ENCODE measurements around the gene CRACR2B.

CRACR2B gene

DNA sequence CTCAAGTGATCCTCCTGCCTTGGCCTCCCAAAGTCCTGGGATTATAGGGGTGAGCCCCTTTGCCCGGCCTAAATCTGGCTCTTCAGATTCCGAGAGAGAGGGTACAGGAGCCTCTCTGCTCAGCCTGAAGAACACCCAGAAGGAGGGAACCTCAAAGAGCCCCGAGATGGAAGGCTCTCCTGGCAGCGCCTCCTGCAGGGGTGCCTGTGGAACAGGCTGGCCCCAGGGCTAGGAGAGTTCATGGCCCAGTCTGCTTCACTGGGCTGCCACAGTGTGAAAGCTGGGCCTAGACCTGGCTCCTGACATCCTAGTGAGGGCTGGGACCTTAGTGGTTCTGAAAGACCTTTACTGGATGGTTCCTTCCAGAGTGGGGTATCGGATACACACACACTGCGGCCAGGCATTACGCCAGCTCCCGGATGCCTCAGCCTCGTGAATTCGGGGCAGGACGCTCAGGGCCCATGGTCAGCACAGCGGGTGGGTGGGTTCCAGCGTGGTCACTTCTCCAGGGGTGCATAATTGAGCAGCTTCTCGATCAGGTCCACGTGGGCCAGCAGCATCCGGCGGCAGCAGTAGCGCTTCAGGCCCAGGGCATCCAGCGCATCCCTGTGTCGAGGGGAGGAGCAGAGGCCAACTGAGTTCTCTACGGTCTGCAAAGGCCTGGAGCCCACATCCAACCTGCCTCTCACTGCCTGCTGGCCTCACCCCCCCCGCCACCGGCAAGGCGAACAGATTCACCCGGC lies 12.3 kb downstream of the CRACR2B start:
- DNase-seq = no peak

DNA sequence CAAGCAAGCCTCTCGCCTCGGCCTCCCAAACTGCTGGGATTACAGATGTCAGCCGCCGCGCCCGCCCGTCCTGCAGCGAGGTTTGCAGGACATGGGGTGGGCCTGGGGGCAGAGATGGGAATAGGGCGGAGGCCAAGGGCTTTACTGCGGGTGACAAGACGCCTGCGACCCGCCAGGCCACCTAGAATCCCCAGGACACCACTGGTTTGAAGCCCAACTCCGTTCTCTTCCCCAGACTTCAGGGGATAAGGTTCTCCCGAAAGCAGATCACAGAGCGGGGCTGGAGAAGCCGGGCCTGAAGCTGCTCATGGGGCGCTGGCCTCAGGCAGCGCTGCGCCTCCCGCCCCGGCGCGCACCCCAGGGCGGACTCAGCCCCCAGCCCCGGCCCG lies 14.3 kb downstream of the CRACR2B start:
- DNase-seq = no peak

DNA sequence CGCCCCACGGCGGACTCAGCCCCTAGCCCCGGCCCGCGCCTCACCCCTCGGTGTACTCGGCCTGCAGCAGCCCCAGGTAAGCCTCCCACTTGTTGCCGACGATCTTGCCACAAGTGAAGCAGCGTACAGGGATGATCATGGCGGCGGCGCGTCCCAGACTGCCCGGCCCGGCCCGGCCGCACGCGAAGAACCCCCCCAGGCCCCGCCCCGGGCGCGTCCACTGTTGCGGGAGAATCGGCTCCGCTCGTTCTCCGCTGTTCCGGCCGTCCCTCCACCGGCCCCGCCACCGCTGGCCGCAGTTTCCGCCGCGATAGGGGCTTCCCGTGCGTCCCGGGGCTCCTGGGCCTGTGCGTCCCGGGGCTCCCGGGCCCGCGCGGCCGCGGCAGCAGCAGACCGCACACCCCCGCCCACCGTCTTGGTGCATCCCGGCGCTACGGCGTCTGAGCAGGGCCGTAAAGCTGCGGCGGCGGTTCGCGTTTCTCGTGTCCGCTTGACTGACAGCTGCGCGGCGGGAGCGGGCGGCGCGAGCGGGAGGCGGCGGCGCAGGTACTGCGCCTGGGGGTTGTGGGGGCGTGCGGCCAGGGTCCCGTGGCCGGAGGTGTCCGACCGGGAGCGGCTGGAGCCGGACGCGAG lies 14.8 kb downstream of the CRACR2B start, which contains the start of the genes POLR2L and TSPAN4:
POLR2L (minus strand) TSS at position 160 of the 633 bp plus-strand sequence; CDS start at position 139, 21 bp downstream.
TSPAN4 (plus strand) TSS at position 483 of the 633 bp plus-strand sequence. CDS start 7,453 bp downstream, outside the sequence.
- DNase-seq = peak; percentile 90

DNA sequence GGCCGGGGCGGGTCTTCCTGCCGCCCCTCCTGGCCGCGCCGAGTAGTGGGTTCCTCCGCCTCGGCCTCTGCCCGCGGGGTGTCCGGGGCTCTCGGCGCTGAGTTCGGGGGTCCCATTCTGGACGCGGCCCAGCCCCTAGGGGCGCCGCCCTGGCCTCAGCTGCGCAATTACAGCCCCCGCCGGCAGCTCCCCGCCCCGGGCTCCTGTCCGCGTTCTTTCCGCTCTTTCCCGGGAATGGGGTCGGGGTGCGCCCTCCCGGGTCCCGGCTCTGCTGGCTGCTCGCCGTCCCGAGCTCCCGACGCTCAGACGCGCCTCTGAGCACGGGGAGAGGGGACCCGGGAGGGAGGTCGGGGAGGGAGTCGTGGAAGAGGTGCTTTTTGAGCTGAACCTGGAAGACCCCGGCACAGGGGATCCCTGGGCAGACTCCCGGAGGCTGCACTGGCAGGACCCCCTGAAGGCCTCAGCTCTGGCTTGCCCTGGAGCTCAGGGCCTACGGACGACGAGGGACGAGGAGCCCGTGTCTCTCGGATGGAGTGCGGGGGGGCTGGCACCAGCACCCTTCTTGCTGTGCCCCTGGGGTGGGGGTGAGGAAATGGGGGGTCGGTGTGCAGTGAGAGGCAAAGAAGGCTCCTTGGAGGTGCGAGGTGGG lies 15.5 kb downstream of the CRACR2B start:
- no peak for DNase-seq

DNA sequence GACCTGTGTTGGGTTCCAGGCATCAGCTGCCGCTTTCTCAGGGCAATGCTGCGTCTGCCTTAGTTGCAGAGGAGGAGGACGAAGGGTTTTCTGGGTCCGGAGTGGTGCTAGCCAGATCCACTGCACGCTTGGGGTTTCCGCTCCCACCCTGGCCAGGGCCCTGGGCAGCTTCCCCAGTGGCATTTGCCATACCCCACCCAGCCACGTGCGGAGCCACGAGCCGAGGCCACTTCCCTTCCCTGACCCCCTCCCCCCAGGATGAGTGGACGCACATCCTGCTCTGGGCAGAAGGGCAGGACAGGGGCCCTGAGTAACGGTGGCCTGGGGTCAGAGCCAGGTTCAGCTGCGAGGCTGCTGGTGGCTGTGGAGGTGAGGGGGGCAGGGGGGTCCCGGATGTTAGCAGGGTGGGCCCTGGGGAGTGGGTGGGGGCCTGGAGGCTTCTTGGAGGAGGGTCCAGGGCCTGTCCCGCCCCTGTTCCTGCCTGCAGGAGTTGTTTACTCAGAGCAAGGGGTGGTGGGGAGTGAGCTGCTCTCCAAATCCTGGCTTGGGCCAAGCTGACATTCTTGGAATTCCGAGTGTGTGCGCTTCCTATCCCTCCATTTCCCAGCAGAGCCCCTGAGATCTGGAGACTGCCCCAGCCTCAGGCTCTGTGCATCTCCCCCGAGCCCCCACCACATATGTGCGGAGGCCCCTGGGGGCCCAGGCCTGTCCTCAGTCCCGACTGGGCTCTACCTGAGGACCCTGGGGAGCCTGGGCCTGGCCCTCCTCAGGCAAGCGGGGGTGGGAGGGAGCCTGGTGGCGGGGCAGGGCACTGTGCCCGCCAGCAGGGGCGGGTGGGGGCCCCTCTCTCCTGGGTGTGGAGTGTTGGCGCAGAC lies 16.3 kb downstream of the CRACR2B start:
- no peak for DNase-seq

DNA sequence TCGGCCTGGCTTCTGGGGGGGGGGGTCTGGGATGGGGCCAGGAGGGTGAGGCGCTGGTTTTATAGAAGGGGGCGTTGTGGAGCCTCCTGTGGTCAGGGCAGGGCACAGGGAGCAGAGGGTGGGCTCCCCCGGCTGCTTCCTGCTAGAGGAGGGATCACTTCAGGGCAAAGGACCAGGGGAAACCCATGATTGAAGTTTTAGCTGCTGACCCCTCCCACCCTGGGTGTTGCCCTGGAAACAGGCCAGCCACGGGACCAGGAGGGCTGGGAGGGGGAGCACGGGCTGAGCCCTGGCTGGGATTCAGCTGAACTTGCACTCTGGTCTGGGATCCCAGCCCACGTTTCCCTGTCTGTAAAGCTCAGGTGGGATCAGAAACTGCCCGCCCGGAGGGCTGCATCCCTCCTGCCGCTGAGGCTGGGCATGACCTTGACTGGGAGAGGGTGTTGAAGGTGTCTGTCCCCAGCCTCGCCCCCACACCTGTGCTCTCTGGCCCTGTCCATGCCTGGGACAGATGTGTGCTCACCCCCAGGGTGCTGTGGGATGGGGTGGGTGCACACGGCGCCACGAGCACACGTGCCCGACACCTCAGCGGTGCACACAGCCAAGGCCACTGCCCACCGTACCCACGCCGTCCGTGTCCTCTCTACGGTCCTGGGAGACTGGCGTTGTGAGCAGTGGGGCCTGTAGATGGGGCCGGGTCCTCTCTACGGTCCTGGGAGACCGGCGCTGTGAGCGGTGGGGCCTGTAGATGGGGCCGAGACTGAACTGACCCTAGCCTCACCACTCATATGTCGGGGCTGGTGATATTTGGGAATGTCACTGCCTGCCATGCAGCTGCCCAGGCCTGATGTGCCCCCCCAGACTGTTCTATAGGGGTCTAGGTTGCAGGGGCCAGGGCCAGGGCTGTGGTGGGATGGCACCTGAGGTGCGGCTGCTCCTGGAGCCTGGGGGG lies 17.2 kb downstream of the CRACR2B start:
- peak; percentile 37 for DNase-seq

DNA sequence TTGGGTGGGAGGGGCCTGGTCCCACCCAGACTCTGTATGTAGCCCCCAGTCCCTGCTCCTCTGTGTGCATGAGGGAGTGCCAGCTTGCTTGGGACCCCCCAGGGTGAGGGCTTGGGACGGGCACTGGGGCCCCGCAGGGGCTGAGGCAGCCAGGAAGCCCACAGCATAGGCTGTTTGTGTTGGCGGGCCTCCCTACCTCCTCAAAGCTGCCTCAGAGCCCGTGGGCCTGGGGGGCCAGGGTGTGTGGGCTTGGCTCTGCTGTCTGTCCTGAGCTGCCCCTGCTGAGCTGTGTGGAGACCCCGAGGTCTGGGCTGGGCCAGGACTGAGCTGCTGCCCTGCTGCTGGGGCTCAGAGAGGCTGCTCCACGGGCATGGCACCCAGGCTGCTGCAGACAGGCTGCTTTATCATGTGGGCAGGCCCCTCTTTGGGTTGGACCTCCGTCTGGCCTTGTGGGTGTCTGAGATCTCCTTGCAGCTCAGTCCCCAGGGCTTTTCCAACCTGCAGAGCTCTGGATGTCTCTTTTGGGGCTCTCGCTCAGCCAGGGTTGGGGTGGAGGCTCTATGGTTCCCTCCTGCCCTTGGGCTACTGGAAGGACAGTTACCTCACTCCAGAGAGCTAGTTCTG lies 18.3 kb downstream of the CRACR2B start:
- no peak for DNase-seq

DNA sequence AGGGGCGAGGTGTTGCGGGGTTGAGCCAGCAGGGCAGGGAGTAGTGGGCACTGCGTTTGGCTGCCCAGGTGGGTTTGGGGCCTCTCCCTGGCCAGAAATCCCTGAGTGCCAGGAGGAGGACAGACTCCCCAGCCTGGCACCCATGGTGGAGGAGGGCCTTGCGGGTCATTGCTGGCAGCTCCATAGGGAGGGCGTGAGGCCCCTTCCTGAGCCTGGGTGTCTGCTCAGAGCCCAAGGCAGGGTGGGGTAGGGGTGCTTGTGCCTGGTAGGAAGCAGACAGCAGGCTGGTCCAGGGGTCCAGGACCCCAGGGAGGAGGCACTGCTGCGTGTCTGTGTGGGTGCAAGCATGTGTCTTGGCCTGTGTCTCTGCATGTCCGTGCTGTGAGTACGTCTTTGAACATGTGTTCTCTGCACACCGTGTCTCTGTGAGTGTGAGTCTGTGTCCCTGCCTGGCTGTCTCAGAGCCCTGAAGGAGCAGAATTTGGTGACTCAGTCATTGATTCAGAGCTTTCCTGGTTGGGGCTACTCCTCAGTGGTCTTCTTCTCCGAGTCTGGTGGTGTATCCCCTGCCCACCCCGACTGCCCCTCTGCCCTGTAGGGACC lies 18.9 kb downstream of the CRACR2B start:
- no peak for DNase-seq

DNA sequence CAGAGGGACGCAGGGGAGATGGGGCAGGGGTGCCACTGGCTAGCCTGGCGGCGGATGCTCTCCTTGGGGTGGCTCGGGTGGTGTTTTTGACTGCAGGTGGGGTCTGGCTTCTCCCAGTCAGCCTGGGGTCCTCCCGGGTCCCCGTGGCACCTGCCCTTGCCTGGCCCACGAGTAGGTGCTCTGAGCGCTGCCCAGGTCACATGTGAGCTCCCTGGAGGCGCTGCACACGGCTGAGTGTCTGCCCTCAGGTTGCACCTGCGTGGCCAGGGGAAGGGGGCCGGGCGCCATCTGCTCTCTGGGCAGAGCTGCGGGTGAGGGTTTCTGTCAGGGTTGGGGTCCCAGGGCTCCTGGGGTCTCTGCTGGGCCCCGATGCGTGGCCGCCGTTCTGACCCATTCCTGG lies 20.2 kb downstream of the CRACR2B start:
- no peak for DNase-seq

DNA sequence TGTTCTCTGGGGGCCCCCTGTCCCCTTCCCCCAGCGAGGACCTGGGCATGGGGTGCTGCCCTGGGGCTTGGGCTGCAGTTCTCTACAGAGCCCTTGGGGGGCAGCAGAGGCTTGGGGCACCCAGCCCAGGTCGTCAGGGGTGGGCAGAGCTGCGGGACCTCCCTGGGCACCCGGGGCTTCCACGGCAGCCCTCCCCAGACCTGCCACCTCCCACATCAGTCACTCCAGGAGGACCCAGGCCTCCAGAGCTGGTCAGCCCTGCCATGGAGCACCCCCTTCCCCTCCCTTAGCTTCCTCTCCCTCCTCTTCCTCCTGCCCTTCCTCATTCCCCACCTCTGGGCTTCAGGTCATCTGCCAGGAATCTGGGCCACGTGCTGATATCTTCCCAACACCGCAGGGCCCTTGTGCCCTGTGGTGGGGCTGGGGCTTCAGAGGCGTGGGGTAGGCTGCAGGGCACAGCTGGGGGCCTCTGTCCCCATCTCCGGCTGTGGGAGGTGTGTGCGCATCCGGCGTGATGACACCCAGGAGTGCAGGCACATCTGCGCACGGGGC lies 20.7 kb downstream of the CRACR2B start:
- DNase-seq = peak; percentile 73

DNA sequence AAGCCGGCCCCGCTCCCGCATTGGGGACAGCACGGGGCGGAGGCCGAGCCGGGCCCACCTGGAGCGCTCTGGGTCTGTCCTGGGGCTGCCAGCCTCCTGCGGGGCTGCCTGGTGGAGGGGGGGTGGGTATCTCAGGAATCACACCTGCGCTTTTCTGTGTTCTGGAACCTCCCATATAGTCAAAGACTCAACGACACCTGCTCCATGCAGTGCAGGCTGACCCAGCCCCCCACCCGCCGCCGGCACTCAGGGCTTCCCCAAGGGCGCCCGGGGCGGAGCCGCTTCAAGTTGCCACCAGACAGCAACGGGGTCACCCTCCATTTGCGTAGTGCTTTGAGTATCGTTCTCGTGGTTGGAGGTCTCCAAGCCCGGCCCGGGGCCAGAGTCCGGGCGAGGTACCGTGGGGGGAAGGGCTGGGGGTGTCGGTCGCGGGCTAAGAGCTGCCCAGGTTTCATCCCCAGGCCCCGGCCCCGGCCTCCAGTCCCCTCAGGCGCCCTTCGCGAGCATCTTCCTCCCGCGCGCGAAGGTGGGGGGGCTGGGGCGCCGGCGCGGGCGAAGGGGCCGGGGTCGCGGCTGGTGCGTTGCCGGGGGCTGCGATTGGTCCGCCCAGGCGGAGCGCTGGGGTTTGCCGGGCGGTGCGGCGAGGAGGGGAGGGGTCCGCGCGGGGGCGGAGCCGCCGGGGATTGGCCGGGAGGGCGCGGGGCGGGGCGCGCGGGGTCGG lies 21.5 kb downstream of the CRACR2B start:
- peak; percentile 48 for DNase-seq

DNA sequence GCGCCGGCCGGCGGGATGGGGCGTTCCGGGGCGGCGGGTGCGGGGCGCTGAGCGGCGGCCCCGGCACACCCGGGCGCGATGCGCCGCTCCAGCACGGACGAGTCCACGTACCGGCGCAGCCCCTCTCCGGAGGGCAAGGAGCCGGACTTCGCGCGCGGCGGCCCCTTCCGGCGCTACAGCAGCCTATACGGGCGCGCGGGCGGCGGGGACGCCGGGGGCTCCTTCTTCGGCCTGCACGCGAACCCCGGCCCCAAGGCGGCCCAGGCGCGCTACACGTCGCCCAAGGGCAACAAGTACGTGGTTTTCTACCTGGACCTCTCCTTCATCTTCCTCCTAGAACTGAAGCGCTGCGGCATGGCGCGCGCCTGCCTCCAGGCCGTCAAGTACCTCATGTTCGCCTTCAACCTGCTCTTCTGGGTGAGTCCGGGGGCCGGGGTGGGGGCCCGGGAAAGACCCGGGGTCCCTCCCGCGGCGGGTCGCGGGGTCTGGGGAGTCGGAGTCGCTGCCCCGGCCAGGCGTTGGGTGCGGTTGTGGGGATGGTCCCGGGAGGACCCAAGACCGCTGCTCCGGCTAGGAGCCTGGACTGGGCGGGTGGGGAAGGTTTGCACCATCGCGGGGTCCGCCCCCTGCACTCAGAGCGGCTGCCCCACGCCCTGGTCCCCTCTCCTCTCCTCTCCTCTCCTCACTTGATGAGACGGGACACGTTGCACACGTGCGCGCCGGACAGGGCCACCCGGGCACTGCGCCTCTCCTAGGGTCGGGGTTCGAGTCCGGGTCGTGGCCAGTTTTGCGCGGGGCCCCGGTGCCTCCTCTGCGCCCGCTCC lies 22.4 kb downstream of the CRACR2B start:
- no peak for DNase-seq

DNA sequence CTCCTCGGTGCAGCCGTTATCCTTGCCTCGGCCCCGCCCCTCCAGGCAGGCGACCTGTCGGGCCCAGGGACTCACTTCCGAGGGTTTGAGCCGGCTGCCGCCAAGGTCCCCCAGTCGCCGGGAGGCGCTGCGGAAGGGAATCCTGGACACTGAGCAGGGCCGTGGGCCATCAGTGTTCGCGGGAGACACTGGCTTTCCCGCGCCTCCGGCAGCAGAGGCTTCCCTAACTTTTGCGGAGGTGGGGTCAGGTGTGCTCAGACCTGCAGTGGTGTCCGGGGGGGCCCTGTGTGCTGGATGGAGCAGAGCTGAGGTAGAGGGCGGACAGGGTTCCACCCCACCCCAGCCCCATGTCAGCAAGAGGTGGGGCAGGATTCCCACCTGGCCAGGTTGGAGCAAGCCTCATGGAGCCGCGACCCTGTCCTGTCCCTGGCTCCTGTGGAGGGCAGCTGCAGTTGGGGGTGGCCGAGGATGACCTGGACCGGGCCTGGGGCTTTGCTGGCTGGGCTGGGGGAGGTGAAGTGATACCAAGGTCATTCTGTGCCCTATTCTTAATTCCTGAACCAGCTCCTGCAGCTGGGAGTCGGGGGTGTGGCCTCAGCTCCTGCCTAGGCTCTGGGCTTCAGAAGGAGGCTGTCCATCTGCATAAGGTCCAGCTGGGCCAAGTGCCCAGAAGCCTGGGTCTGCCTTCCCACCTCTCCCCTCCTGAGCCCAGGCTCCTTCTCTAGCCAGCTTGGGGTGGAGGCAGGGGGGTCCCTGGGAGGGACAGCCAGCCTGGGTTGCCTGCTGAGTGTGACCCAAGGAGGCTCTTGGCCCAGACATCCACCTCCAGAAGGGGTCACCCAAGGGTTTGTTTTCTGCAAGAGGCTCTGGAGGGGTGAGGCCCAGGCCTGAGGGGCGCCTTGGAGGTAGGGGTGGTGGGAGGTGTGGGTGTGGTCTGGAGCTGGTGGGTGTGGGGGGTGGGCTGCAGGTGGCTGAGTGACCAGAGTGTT lies 23.4 kb downstream of the CRACR2B start:
- DNase-seq = no peak

DNA sequence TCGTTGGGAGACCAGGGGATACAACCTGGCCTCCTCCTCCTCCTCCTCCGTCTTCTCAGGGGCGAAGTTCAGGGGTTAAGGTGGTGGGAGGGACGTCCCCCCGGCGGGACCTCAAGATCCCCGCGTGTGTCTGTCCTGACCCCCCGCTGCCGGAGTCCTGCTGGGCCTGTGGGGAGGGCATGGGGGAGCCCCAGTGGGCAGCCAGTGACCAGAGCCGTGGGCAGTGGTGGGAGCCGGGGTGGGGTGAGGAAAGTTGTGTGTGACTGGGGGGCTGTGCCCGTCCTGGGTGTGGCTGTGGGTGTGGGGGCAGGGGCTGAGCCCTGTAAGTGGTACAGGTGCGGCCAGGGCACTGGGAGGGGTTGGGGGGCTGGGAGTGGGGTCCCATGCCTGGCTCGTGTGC lies 25.0 kb downstream of the CRACR2B start:
- no peak for DNase-seq

DNA sequence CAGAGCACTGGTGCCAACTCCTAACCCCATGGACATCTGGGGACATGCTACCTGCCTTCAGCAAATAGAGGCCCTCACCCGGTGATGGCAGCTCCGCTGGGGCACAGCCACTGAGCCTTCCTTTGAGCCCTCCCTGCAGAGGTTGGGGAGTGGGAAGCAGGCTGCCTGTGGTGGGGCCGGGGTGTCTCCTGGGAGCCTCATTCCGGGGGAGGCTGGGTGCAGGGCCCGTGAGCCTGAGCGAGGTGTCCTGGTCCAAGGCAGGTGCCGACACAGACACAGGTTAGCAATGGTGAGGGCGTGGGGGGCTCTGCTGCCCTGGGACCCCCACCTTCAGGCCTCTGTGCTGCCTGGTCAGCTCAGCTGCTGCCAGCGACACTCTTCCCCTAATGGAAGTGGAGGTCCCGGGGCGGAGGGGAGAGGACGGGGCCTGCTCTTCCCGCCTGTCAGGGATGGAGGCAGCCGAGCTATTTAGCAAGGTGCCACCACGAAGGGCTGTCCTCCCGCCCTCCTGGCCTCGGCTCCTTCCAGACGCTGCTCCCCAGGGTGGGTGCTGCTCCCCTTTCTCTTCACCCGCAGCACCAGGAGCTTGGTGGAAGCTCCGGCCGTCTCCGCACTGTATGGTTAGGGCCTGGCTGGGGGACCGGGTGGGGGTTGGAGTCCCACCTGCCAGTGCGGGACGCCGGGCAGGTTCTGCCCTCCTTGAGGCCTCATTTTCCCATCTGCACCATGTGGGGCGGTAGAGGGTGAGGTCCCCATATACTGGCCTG lies 26.1 kb downstream of the CRACR2B start:
- DNase-seq = no peak

DNA sequence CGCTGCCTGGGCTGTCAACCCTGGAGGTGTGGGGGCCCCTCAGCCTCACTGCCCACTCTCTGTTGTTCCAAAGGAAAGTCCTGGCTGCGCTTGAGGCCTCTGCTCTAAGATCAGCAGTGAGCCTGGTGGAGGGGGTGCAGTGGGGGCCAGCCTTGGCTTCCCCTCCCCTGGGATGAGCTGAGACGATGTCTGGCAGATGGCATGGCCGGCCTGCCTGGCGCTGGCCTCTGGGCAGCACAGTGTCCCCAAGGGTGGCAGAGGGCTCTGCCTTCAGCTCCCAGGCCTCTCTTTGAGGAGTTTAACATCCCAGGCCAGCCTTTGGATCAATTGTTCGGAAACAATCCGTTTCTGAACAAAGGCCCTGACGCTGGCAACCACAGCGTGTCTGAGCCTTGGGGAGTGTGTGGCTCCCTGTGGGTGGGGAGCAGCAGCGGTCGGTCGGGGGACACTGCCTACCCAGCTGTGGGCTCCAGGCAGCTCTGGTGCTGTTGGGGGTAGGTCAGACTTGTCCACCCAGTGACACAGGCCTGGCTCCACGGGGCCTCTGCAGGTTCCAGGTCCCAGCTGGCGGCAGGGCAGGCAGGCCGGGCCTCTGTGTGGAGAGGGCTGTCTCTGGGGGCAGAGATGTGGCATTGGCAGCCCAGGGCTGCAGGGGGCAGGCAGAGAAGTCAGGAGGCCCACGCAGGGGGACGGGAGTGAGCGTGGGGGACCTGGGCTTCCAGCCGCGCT lies 27.0 kb downstream of the CRACR2B start:
- DNase-seq = no peak
